Mesendoderm (in vitro differentiated cells): ENCODE results near the gene PALLD.

Experiments
- DNase-seq: peaks from one replicate; pipeline ENCODE4 v3.0.0; 2013
- H2AK5ac ChIP-seq: 2 replicates; pipeline ENCODE4 v1.6.1; 2013; ENCODE audit warnings: low read length, inconsistent platforms
- H2BK120ac ChIP-seq: 2 replicates; pipeline ENCODE4 v1.6.1; 2013; ENCODE audit warnings: low read depth, mild to moderate bottlenecking, low read length, moderate library complexity, mixed read lengths
- H2BK15ac ChIP-seq: replicated peaks from 2 replicates; pipeline ENCODE4 v1.6.1; 2013; ENCODE audit warnings: low read depth, mild to moderate bottlenecking, moderate library complexity
- H2BK5ac ChIP-seq: 2 replicates; pipeline ENCODE4 v1.6.1; 2013; ENCODE audit warnings: low read length, inconsistent platforms
- H3K18ac ChIP-seq: 2 replicates; pipeline ENCODE4 v1.6.1; 2013; ENCODE audit warnings: mild to moderate bottlenecking, low read length, mixed read lengths
- H3K23ac ChIP-seq: one replicate; pipeline ENCODE4 v1.6.1; 2013; ENCODE audit warnings: low read length
- H3K27ac ChIP-seq: 2 replicates; pipeline ENCODE4 v1.5.1; 2013; ENCODE audit warnings: low read depth, mild to moderate bottlenecking, inconsistent platforms, low read length, moderate library complexity
- H3K27me3 ChIP-seq: 2 replicates; pipeline ENCODE4 v1.6.1; 2013; ENCODE audit warnings: low read length, control low read depth, mild to moderate bottlenecking, inconsistent platforms; ENCODE audit not compliant: insufficient read depth, poor library complexity
- H3K36me3 ChIP-seq: 2 replicates; pipeline ENCODE4 v1.6.1; 2013; ENCODE audit warnings: low read length, inconsistent platforms; ENCODE audit not compliant: control insufficient read depth, insufficient read depth
- H3K4ac ChIP-seq: one replicate; pipeline ENCODE4 v1.6.1; 2013; ENCODE audit warnings: low read depth, mild to moderate bottlenecking, low read length, moderate library complexity
- H3K4me1 ChIP-seq: 2 replicates; pipeline ENCODE4 v1.6.1; 2013; ENCODE audit warnings: low read depth, low read length, inconsistent platforms; ENCODE audit not compliant: control insufficient read depth
- H3K4me2 ChIP-seq: 2 replicates; pipeline ENCODE4 v1.6.1; 2013; ENCODE audit warnings: low read length
- H3K4me3 ChIP-seq: 2 replicates; pipeline ENCODE4 v1.5.1; 2013; ENCODE audit warnings: mild to moderate bottlenecking, low read length
- H3K56ac ChIP-seq: one replicate; pipeline ENCODE4 v1.6.1; 2013; ENCODE audit warnings: low read length
- H3K79me1 ChIP-seq: 2 replicates; pipeline ENCODE4 v1.6.1; 2013; ENCODE audit warnings: low read length, inconsistent platforms
- H3K79me2 ChIP-seq: 2 replicates; pipeline ENCODE4 v1.6.1; 2013; ENCODE audit warnings: mild to moderate bottlenecking, low read length; ENCODE audit not compliant: control insufficient read depth, insufficient read depth
- H3K9ac ChIP-seq: 2 replicates; pipeline ENCODE4 v1.6.1; 2013; ENCODE audit warnings: low read length, inconsistent platforms
- H4K5ac ChIP-seq: one replicate; pipeline ENCODE4 v1.6.1; 2013; ENCODE audit warnings: low read length
- H4K8ac ChIP-seq: one replicate; pipeline ENCODE4 v1.6.1; 2013; ENCODE audit warnings: low read depth, mild to moderate bottlenecking, control low read depth, low read length, moderate library complexity
- WGBS: extraction: QIAGEN DNeasy Blood & Tissue Kit; methylation state at CpG from one replicate; pipeline ENCODE4 v1.1.7; 2013; ENCODE audit warnings: low lambda C conversion rate, missing lambda C conversion rate; ENCODE audit not compliant: insufficient coverage; ENCODE audit errors: extremely low coverage; 5-methylcytosine and 5-hydroxymethylcytosine counted together

The PALLD gene

GRCh38 chr4:168830777-168831512 is 334.1 kb downstream of the PALLD start:
- no peak overlapping the region for H4K8ac ChIP-seq
- H3K18ac ChIP-seq: peak overlapping the region; percentile 82
- no peak overlapping the region for H3K4me3 ChIP-seq
- no peaks in the 10 kb centered on the region for H3K79me2 ChIP-seq
- H3K4me2 ChIP-seq: no peak overlapping the region
- H3K79me1 ChIP-seq: no peaks in the 10 kb centered on the region
- H3K4me1 ChIP-seq: no peaks in the 10 kb centered on the region
- no peak overlapping the region for H2BK120ac ChIP-seq
- H2BK5ac ChIP-seq: no peak overlapping the region
- no peak overlapping the region for H2AK5ac ChIP-seq
- no CpG with 5 or more reads among the region's 6 CpGs for WGBS
- H3K4ac ChIP-seq: no peak overlapping the region
- H3K36me3 ChIP-seq: no peaks in the 10 kb centered on the region
- no peak overlapping the region for H3K9ac ChIP-seq
- H2BK15ac ChIP-seq: no peak overlapping the region
- no peak overlapping the region for H4K5ac ChIP-seq
- H3K56ac ChIP-seq: no peak overlapping the region
- H3K27me3 ChIP-seq: no peaks in the 10 kb centered on the region
- H3K23ac ChIP-seq: no peak overlapping the region
- no peak overlapping the region for H3K27ac ChIP-seq
- no peak for DNase-seq

- H2BK5ac ChIP-seq: no peak overlapping the region
- H3K36me3 ChIP-seq: no peaks in the 10 kb centered on the region
- no peaks in the 10 kb centered on the region for H3K27me3 ChIP-seq
- no peak overlapping the region for H2AK5ac ChIP-seq
- H3K79me1 ChIP-seq: no peaks in the 10 kb centered on the region
- no peaks in the 10 kb centered on the region for H3K79me2 ChIP-seq
- peak overlapping the region; percentile 72 for H3K4me2 ChIP-seq
- H3K23ac ChIP-seq: peak overlapping the region; percentile 16
- no peak overlapping the region for H3K4ac ChIP-seq
- H2BK120ac ChIP-seq: peak overlapping the region; percentile 64
- no peaks in the 10 kb centered on the region for H3K4me1 ChIP-seq
- no peak overlapping the region for H4K5ac ChIP-seq
- peak overlapping the region; percentile 97 for H3K18ac ChIP-seq
- DNase-seq: no peak
- no CpG with 5 or more reads among the region's 14 CpGs for WGBS
- H3K56ac ChIP-seq: peak overlapping the region; percentile 92
- no peak overlapping the region for H3K27ac ChIP-seq
- H4K8ac ChIP-seq: no peak overlapping the region
- H2BK15ac ChIP-seq: no peak overlapping the region
- peak overlapping the region; percentile 78 for H3K4me3 ChIP-seq
- H3K9ac ChIP-seq: peak overlapping the region; percentile 64
Measured at GRCh38 chr4:168831585-168831918, 334.7 kb downstream of the PALLD start.

DNA sequence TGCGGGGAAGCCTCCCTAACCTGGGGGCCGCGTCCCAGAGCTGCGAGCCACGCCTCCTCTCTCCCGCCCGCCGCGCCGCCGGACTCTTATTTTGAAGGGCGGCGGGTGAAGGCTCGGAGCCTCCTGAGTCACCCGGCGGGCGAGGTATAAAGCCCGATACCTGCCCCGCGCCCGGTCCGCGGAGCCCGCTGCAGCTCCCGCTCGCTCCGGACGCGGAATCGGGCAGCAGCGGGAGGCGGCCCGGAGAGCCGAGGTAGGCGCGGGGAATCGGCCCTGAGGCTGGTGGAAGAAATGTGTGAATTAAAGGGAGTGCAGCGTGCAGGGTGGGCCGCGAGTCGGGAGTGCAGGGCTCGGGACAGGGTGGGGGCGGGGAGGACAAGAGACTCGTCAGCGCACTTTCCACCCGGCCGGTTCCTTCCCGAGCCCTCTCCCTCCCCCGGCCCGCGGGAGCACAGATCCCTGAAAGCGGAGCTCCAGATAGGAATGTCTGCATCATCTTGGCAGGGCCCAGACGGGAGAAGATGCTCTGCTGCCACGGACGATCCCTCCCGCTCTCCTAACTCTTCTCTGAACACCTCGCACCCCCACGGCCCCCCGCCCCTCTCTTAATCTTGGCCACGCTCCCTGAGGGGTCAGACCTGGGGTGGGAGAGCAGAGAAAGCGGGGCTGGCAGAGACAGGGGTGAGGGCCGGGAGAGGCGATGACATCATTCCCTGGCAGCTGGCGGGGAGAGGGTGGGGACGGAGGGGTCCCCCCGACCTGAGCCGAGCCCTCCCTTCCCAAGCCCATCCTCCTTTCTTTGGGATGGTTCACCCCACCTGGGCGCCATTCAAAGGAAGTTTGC is 335.3 kb downstream of the PALLD start:
- peak overlapping the region; percentile 97 for H3K18ac ChIP-seq
- H3K4me1 ChIP-seq: no peaks in the 10 kb centered on the region
- H3K27me3 ChIP-seq: no peaks in the 10 kb centered on the region
- H3K9ac ChIP-seq: peak overlapping the region; percentile 80
- H3K79me1 ChIP-seq: no peaks in the 10 kb centered on the region
- H2BK15ac ChIP-seq: peak overlapping the region; percentile 37
- H3K27ac ChIP-seq: peak overlapping the region; percentile 71
- no peak overlapping the region for H3K23ac ChIP-seq
- no CpG with 5 or more reads among the region's 68 CpGs for WGBS
- H4K8ac ChIP-seq: no peak overlapping the region
- no peak overlapping the region for H2AK5ac ChIP-seq
- peak overlapping the region; percentile 96 for H3K4ac ChIP-seq
- H3K4me2 ChIP-seq: peak overlapping the region; percentile 80
- H3K56ac ChIP-seq: peak overlapping the region; percentile 92
- peak; percentile 96 for DNase-seq
- H2BK5ac ChIP-seq: peak overlapping the region; percentile 77
- peak overlapping the region; percentile 78 for H3K4me3 ChIP-seq
- H2BK120ac ChIP-seq: peak overlapping the region; percentile 82
- H4K5ac ChIP-seq: no peak overlapping the region
- H3K36me3 ChIP-seq: no peaks in the 10 kb centered on the region
- H3K79me2 ChIP-seq: no peaks in the 10 kb centered on the region

DNA sequence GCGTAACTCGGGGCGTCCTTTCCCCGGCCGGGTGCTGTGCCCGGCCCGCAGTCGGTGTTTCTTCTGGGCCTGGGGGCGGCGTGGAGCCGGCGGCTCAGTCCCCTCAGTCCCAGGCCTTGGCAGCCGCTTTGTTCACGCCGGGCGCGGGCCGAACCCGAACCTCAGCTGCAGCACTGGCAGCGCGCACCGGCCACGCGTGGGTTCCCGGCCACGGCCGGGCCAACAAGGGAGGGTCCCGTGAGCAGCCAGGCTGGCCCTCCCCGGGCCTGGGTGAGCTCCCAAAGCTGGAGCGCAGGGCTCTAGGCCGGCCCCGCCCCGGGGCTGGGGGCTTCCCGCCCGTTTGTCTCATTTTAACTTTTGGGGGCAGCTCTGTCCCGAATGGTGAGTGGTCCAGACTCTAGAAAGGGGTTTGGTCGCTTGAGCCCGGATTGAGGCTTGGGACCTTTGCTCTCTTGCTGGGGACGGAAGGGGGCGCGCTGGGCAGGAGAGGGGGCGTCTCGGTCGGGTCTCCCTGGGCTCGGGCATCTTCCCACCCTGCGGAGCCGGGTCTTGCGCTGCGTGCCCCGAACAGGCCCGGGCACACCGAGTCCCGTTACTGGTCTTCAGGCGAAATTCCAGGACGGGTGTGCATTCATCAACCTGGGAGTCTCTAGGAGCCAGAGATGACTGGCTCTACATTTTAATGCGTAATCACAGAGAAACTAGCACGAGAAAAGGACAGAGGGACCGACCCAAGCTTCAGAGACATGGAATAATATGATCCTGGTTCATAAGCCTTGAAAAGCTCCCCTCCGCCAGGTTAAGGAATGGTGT is 336.1 kb downstream of the PALLD start:
- no peak overlapping the region for H2BK15ac ChIP-seq
- peak overlapping the region; percentile 31 for H2BK120ac ChIP-seq
- DNase-seq: peak; percentile 71
- no peaks in the 10 kb centered on the region for H3K79me1 ChIP-seq
- peak overlapping the region; percentile 92 for H3K56ac ChIP-seq
- H3K27me3 ChIP-seq: no peaks in the 10 kb centered on the region
- H3K9ac ChIP-seq: peak overlapping the region; percentile 80
- H2BK5ac ChIP-seq: peak overlapping the region; percentile 15
- H3K4me1 ChIP-seq: no peaks in the 10 kb centered on the region
- no peaks in the 10 kb centered on the region for H3K79me2 ChIP-seq
- H4K5ac ChIP-seq: no peak overlapping the region
- no peak overlapping the region for H2AK5ac ChIP-seq
- H3K4ac ChIP-seq: peak overlapping the region; percentile 56
- H3K23ac ChIP-seq: no peak overlapping the region
- no peak overlapping the region for H3K27ac ChIP-seq
- H4K8ac ChIP-seq: no peak overlapping the region
- peak overlapping the region; percentile 80 for H3K4me2 ChIP-seq
- peak overlapping the region; percentile 95 for H3K18ac ChIP-seq
- WGBS: no CpG with 5 or more reads among the region's 59 CpGs
- H3K4me3 ChIP-seq: peak overlapping the region; percentile 78
- no peaks in the 10 kb centered on the region for H3K36me3 ChIP-seq

DNA sequence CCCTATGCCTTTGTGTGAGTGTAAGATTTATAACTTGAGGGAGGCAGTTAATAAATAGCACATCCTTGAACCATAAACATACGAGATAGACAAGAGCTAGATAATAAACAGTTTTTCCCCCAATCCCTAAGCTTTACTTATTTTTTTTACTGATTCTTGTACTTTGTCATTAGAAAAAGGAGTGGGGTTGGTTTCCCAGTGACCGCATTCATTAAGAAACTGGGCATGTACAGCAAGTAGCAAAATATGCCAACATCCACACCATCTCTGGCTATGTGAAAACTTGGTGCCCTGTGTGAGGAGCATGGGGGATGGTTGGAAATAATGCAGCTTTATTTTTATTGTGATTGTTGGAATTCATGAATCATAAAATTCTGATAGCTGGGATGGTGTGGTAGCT is 337.0 kb downstream of the PALLD start:
- Histone ChIP-seq H4K8ac (no peak overlapping the region), H2AK5ac (no peak overlapping the region), H3K56ac (no peak overlapping the region), H3K79me2 (no peaks in the 10 kb centered on the region), H3K18ac (no peak overlapping the region), H3K9ac (no peak overlapping the region), H4K5ac (no peak overlapping the region), H3K36me3 (no peaks in the 10 kb centered on the region), H3K79me1 (no peaks in the 10 kb centered on the region), H3K4me1 (no peaks in the 10 kb centered on the region), H2BK120ac (no peak overlapping the region), H3K4me2 (no peak overlapping the region), H3K4me3 (no peak overlapping the region), H3K27ac (no peak overlapping the region), H2BK15ac (no peak overlapping the region), H2BK5ac (no peak overlapping the region), H3K23ac (no peak overlapping the region), H3K4ac (no peak overlapping the region), H3K27me3 (no peaks in the 10 kb centered on the region)
- no peak for DNase-seq
- WGBS: no CpG with 5 or more reads among the region's 2 CpGs
